Stimulated activated CD4-positive, alpha-beta T cell treated with anti-CD3 and anti-CD28 coated beads, Interleukin-2, amount 100 ng/mL, for 24 hours (primary cell): Measurements from ENCODE around the gene GSK3B.
A peak's percentile ranks its signal among the peaks of the same experiment; 100 is the strongest.

ENCODE experiments used
- DNase-seq, 2 donors: peaks; one replicate each; pipeline ENCODE4 v3.0.0-alpha.2; 2020

The GSK3B gene

DNA sequence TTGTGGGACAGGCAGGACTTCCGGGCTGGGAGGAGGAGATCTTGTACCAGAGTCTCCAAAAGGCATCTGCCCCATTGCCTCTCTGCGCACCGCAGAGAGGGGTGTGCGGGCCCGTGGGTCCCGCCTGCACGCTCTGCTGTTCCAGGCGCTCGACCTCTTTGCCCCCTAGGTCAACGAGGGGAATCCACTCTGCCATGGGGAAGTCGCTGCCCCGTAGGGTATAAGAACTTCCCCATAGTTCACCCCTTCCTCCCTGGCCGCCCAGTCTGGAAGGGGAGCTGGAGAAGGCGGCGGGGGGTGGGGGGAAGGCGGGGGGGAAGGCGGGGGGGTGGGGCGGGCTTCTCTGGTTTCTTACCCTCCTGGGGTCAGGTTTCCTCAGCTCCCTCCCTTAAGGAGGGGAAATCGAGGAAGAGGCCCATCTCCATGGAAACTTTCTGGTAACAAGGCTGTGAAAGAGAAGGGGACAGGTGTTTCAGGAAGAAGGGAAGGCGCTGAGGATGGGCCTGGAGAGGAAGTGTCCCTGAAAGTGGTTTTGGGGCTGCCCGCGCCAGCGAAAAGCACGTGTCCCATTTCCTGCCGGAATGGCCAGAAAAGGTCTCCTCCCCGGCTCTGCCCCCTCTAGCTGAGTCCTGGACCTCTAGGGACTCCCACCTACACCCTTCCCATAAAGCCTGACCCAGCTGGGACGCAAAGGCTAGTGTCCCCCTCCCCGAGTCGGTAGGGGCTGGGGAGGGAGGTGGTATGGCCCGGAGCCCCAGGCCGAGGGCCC is 284.8 kb downstream of the GSK3B start:
- peak; percentile 23 to 34 for DNase-seq

- no peak for DNase-seq
These were observed 285.4 kb downstream of the GSK3B start for GRCh38 chr3:119808843-119809242.

- DNase-seq = no peak
These were observed 286.0 kb downstream of the GSK3B start for GRCh38 chr3:119808244-119808643.

GRCh38 chr3:119800844-119801243 is 293.4 kb downstream of the GSK3B start:
- no peak for DNase-seq

GRCh38 chr3:119796785-119797184 is 297.5 kb downstream of the GSK3B start:
- DNase-seq = no peak

GRCh38 chr3:119796368-119796767 is 297.9 kb downstream of the GSK3B start:
- no peak for DNase-seq

DNA sequence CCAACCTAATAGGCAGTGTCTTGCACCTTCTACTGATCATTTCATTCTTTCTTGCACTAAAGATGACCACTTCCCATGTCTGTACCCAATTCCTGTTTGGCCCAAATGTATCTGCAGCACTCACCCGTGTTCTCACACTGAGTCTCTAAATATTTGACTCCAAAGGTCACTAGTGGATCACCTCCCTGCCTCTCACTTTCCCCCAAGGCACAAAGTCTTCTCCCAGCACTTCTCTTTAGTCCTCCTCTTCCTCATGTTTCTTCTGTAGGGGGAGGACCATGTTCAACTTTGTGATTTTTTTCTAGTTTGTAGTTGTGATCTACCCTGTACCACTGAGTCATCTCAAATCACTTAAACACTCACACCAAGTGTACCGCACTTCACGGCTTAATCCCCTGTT is 298.4 kb downstream of the GSK3B start:
- no peak for DNase-seq

DNA sequence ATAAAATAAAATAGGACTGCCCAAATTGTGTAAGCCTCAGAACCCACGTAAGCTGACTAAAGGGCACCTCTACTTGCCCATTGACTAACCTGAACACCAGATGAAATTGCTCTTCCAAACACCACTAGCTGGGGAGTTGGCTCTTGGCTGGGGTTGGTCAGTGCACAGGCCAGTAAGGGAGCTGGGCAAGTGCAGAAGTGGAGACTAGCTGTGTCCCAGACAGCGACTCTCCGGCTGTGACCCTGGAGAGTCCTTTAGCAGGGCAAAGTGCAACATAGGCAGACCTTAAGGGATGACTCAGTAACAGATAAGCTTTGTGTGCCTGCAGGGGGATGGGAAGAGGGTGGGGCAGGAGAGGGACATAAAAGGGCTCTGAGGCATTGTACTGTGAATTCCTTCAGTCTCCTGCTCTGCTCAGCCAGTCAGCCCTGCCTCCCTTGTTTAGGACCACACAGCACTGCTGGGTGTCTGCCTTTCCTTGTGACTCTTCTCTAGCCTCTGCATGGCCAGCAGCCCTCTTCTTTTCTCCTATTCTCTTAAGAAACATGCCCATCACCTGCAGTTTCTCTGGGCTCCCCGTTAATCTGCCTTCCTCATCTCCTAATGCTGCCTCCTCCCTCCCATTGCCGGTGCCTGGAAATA is 299.2 kb downstream of the GSK3B start:
- DNase-seq = no peak

DNA sequence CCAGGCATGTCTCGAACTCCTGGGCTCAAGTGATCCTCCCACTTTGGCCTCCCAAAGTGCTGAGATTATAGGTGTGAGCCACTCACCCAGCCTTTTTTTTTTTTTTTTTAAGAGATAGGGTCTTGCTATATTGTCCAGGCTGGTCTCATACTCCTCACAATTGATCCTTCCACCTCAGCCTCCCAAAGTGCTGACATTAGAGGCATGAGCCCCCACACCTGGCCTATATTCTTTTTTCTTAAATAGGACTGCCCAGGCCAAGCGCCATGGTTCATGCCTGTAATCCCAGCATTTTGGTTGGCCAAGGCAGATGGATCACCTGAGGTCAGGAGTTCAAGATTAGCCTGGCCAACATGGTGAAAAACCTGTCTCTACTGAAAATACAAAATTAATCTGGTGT is 299.8 kb downstream of the GSK3B start:
- DNase-seq = no peak

GRCh38 chr3:119792270-119792669 is 302.0 kb downstream of the GSK3B start:
- no peak for DNase-seq

- DNase-seq = no peak
These were observed 303.9 kb downstream of the GSK3B start for GRCh38 chr3:119790369-119790768.

DNA sequence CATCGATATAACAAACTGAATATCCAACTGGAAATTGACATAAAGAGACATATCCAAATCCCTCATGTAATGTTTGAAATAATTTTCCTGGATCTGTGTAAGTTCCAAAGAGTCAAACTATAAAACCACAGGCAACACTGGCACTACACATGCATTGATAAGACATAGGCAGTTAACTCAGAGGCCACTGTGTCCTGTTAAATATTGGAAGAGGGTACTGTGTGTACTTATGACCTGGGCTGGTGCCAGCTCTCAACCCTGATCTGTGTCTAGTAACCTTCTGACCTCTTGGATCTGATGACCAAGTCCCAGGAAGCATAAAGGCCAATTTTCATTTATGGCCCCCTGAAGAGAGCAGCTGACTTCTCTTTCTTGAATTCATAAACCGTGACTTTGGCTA is 307.8 kb downstream of the GSK3B start:
- DNase-seq = no peak

DNA sequence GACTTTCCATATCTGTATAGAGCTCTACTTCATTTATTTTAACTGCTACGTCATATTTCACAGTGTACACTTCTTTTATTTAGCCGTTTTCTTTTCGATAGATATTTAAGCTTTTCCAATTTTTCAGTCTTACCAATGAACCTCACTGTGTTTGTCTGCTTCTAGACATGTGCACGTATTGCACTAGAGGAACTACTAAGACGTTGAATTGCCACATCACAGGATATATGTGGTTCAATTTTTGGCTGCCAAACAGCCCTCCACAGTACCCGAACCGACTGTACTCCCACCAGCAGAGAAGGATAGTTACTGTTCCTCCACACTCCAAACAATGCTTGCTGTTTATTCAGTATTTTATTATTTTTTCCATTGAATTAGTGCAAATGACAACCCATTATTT is 310.4 kb downstream of the GSK3B start:
- no peak for DNase-seq

GRCh38 chr3:119783255-119783654 is 311.0 kb downstream of the GSK3B start:
- DNase-seq = no peak

- DNase-seq = no peak
These were observed 311.8 kb downstream of the GSK3B start for GRCh38 chr3:119782460-119782859.

- no peak for DNase-seq
These were observed 312.7 kb downstream of the GSK3B start, which contains the start of gene NR1I2 for GRCh38 chr3:119781330-119782198. NR1I2 (plus strand) TSS chr3:119782101.

- no peak for DNase-seq
These were observed 314.4 kb downstream of the GSK3B start for GRCh38 chr3:119779731-119780383.

- DNase-seq = no peak
These were observed 315.4 kb downstream of the GSK3B start for GRCh38 chr3:119778811-119779210.

DNA sequence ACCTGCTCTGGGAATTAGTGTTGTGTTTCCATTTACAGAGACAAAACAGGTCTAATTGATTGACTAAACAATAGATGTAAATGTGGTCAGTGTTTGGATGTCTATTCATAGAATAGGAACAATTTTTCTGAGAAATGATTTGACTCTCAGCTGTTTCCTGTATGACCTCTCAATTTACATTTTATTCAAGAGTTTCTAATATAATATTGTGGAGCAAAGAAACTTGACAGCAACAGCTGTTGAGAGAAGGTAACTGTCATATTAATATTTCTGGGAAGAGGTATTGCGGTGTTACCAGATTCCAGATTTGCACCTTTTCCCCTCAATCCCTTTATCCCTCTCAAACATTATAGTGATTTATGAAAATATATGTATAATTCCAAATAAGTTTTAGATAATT is 316.1 kb downstream of the GSK3B start:
- no peak for DNase-seq

GRCh38 chr3:119776304-119776703 is 317.9 kb downstream of the GSK3B start:
- no peak for DNase-seq

- DNase-seq = no peak
These were observed 319.8 kb downstream of the GSK3B start for GRCh38 chr3:119774444-119774843.
